HEK293 (cell line): Measurements from ENCODE around the gene KIF20B.

Source experiments
- CTCF ChIP-seq: fragments of 450-650 bp; formaldehyde crosslinking; IDR thresholded peaks from 2 replicates; pipeline ENCODE4 v1.5.1; 2016; ENCODE audit warnings: missing biosample characterization, missing genetic modification characterization
- TCF7L2 ChIP-seq: IDR thresholded peaks from 2 replicates; pipeline ENCODE4 v1.6.1; 2011; ENCODE audit warnings: low read depth, mild to moderate bottlenecking, inconsistent platforms, low read length, moderate library complexity, borderline replicate concordance
- YY1 ChIP-seq: fragments of 450-650 bp; formaldehyde crosslinking; IDR thresholded peaks from 2 replicates; pipeline ENCODE4 v1.5.1; 2018; ENCODE audit warnings: missing biosample characterization, missing genetic modification characterization
- ZNF24 ChIP-seq: fragments of 450-650 bp; formaldehyde crosslinking; IDR thresholded peaks from 2 replicates; pipeline ENCODE4 v1.5.1; 2016; ENCODE audit warnings: missing biosample characterization, missing genetic modification characterization
- ZNF274 ChIP-seq, 2 experiments: fragments of 200-500 bp in 1 of 2; fragments of 450-650 bp in 1 of 2; sonication (Bioruptor generic) in 1 of 2; formaldehyde crosslinking in 1 of 2; IDR thresholded peaks; 2 replicates each; pipeline versions ENCODE4 v1.5.1 to v1.6.1; 2014 to 2016; ENCODE audit warnings: borderline replicate concordance in 1 of 2, inconsistent platforms in 1 of 2, low read length in 1 of 2, missing biosample characterization in 1 of 2, missing genetic modification characterization in 1 of 2
- ZNF302 ChIP-seq: fragments of 450-650 bp; formaldehyde crosslinking; IDR thresholded peaks from 2 replicates; pipeline ENCODE4 v1.5.1; 2016; ENCODE audit warnings: missing biosample characterization, missing genetic modification characterization, low read depth
- TF ChIP-seq, protein P1 (sequence below): fragments of 450-650 bp; formaldehyde crosslinking; IDR thresholded peaks from 2 replicates; pipeline ENCODE4 v1.5.1; 2017; ENCODE audit warnings: missing biosample characterization, missing genetic modification characterization

GRCh38 chr10:89759531-89759930, 58.1 kb downstream of the KIF20B start:
- TF ChIP-seq, protein P1, sequence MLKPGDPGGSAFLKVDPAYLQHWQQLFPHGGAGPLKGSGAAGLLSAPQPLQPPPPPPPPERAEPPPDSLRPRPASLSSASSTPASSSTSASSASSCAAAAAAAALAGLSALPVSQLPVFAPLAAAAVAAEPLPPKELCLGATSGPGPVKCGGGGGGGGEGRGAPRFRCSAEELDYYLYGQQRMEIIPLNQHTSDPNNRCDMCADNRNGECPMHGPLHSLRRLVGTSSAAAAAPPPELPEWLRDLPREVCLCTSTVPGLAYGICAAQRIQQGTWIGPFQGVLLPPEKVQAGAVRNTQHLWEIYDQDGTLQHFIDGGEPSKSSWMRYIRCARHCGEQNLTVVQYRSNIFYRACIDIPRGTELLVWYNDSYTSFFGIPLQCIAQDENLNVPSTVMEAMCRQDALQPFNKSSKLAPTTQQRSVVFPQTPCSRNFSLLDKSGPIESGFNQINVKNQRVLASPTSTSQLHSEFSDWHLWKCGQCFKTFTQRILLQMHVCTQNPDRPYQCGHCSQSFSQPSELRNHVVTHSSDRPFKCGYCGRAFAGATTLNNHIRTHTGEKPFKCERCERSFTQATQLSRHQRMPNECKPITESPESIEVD, result no peak
- TF ChIP-seq ZNF24 (no peak), CTCF (tag by site-specific recombination) (no peak), YY1 (tag by site-specific recombination) (no peak), ZNF274 (IDR thresholded peaks at IDR 0.05; ENCODE audit: low read length) (no peak), ZNF274 (tag by site-specific recombination; IDR thresholded peaks at IDR 0.05; ENCODE audit: borderline replicate concordance) (no peak), TCF7L2 (no peak), ZNF302 (tag by site-specific recombination) (no peak)
